ENCODE measurements around the gene WDR91.

Gene WDR91

DNA sequence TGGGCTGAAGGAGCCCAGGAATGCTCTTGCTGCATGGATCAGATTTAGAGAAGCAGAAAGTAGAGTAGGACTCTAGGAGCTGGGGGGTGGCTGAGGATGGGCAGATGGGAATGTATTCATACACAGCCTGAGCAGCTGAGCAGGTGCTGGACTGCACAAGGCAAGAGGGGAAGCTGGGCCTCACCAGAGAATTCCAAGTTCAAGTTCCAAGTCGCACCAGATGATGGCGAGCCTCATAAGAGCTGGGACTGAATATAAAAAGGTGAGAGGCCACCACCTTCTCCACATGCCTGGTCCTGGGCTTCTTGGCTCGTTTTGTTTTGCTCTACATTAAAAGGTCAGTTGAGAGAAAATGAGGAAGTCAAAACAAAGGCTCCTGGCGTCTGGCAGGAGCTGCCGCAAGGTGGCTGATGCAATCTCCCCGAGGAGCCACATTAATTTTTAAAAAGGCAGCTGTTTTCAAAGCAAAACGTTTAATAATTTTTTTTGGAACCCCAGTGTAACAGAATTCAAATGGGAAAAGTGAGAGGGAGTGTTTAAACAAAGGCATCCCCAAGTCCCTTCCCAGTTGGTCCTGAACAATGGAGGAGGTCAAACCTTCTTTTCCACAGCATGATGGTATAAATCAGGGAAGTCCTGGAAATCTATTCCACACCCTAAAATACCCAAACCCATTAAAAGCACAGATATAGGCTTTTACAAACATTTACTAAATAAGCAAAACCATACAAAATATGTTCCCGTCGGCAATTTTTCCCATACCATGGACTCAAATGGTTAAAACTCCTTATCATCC lies 50.3 kb downstream of the WDR91 start:
- DNase-seq (ENCODE audit: low spot score): no peak

- no peak for DNase-seq (ENCODE audit: low spot score)
These were observed 51.0 kb downstream of the WDR91 start for GRCh38 chr7:135160098-135160857.

- DNase-seq (ENCODE audit: low spot score): no peak
These were observed 51.8 kb downstream of the WDR91 start for GRCh38 chr7:135159359-135160085.

DNA sequence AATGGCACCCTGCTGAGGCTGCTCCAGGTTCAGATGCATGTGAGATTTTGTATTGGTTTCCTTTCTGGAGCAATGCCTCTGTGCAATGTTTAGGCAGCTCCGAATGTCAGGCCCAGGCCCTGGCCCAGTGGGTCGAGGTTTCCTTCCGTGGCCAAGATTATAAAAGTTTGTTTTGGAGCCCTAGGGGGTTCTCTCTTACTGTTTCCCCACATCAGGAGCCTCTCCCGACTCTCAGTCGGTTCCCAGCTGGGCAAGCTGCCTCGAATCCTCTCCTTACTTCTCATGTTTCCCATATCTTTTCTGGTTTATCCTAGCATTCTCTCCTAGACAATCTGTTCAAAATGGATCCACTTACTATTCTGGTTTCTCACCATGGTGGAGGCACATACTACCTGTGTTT lies 52.5 kb downstream of the WDR91 start:
- no peak for DNase-seq (ENCODE audit: low spot score)

GRCh38 chr7:135158141-135158655 lies 53.1 kb downstream of the WDR91 start:
- DNase-seq (ENCODE audit: low spot score): no peak

DNA sequence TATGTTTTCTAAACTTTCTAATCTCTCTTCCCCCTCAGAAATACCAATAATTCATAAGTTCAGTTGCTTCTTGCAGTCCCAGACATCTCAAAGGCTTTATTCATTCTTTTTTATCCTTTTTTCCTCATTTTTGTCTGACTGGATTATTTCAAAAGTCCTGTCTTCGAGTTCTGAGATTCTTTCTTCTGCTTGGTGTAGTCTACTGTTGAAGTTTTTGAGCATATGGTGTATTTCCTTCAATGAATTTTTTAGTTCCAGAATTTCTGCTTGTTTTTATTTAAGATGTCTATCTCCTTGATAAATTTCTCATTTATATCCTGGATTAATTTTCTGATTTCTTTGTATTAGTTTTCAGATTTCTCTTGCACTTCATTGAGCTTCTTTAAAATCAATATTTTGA lies 55.0 kb downstream of the WDR91 start:
- no peak for DNase-seq (ENCODE audit: low spot score)

- DNase-seq (ENCODE audit: low spot score): no peak
These were observed 56.6 kb downstream of the WDR91 start for GRCh38 chr7:135154734-135155133.

DNA sequence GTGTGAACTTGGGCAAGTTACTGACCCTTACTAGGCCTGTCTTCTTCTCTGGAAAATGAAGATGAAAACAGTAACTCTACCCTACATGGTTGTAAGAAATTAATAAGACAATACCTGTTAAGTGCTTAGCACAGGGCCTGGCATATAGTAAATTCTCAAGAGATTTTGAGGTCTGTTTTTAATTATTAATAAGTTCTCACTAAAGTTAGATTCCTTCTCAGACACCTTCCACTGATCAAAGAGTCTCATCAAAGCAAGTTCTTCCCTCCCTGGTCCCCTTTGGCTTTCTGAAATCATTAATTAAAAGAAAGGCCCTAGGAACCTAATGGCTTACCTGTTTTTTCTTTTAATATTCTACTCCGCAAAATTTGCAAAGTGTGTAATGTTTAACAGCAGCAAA lies 58.9 kb downstream of the WDR91 start:
- no peak for DNase-seq (ENCODE audit: low spot score)

GRCh38 chr7:135151533-135151932 lies 59.8 kb downstream of the WDR91 start:
- DNase-seq (ENCODE audit: low spot score): no peak

- DNase-seq (ENCODE audit: low spot score): no peak
These were observed 60.2 kb downstream of the WDR91 start for GRCh38 chr7:135151132-135151531.

GRCh38 chr7:135150072-135150782 lies 61.1 kb downstream of the WDR91 start:
- no peak for DNase-seq (ENCODE audit: low spot score)

GRCh38 chr7:135147899-135148721 lies 63.2 kb downstream of the WDR91 start, which contains the start of gene TMEM140:
Gene TMEM140 (plus strand): TSS chr7:135148072. CDS start chr7:135164442, 16,370 bp downstream.
- no peak for DNase-seq (ENCODE audit: low spot score)

DNA sequence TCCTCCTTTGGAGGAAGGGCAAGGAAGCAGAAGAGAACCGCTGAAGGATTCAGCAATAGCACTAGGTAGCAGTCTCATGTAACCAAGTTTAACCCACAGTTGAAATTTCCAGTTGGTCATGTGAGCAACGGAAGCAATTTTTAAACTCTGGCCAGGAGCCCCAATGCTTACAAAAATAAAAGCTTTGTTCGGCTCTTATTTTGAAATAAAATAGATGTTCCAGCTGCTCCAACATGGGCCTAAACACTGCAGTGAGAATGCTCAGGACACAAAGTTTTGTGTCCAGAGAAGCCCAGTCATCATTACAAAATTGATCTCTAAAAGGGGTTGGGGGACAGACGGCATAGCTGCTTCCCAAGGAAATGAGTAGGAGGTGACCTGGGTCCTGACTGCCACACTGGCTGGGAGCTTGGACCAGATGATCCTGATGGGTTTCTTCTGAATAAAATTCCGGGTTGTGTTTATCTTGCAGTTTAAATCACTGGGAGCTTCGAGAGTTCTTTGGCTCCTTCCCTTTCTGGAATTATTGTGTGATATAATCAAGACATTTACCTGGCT lies 63.9 kb downstream of the WDR91 start:
- DNase-seq (ENCODE audit: low spot score): no peak

- no peak for DNase-seq (ENCODE audit: low spot score)
These were observed 67.2 kb downstream of the WDR91 start for GRCh38 chr7:135143885-135144668.

Measured in HuH-7.5 (cell line).